ENCODE measurements around the gene SCNM1. TPM values are rescaled to one million over a fixed set of nuclear protein-coding genes. Genes with fewer than 3 reads are reported as not detected.
"Not testable (repeated sequence)": the region's sequence is repeated elsewhere in the genome, so short reads cannot be mapped to it uniquely, and the experiment has no call there.

Gene SCNM1
- total and polyA plus RNA-seq, 4 donors: 27.3 to 58.4 (median 36.5) TPM

- Histone ChIP-seq H3K36me3 (ENCODE audit: control insufficient read depth in 1 of 2, insufficient read depth in 2 of 2, low read length in 1 of 2) (peaks cover 8 to 10% of the 10 kb centered on the region in 2 donors), H3K9me3 (ENCODE audit: control insufficient read depth, low read length) (no peaks in the 10 kb centered on the region), H3K27me3 (ENCODE audit: control insufficient read depth in 1 of 2, insufficient read depth in 2 of 2, low read length in 1 of 2) (no peaks in the 10 kb centered on the region), H3K4me1 (ENCODE audit: control insufficient read depth in 1 of 2, insufficient read depth in 2 of 2, low read length in 2 of 2) (no peaks in the 10 kb centered on the region), H3K4me3 (ENCODE audit: low read length in 2 of 2) (no peak within 1 kb of the TSS), H3K27ac (ENCODE audit: low read depth in 1 of 2, low read length in 2 of 2) (no peak within 1 kb of the TSS)
- ATAC-seq (ENCODE audit: low FRiP score) (peak; percentile 12), DNase-seq (peak in 1 of 2 donors; percentile 40)
- 51 to 52% methylated on average over 4 of the region's 4 CpGs for WGBS, 2 donors
- intact Hi-C loops (cut with DNase I): no loop called here
These were observed 9.9 kb downstream of the SCNM1 start, which contains the start of gene TMOD4 for GRCh38 chr1:151175863-151176262. Gene TMOD4 (minus strand): TSS chr1:151175981. CDS start chr1:151174875, 1,106 bp downstream.

DNA sequence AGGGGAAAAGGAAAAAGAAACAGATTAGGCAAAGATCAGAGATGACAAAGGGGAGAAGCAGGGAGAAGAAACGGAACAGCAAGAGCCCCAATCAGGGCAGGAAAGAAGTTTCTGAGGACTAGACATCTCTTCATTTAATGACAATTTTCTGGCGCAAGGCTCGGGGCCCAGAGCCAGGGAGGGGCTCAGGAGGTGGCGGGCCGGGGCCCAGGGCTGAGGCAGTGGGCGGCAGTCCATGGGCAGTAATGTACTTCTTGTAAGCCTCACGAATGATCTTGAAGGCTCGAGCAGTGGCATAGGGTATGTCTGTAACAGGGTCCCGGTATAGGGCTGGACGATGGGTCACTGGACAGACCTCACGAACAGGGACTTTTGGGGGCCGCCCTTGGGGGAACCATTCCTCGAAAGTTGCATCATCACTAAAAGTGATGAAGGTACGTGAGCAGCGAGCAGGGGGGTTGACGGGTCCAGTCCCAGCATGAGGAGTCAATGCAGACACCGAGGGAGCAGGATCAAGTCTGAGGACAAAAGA lies 10.6 kb downstream of the SCNM1 start:
- DNase-seq: peak in 1 of 2 donors; percentile 60
- H3K27ac ChIP-seq (ENCODE audit: low read depth in 1 of 2, low read length in 2 of 2): no peak overlapping the region
- intact Hi-C loops (cut with DNase I): no loop called here
- no peak for ATAC-seq (ENCODE audit: low FRiP score)
- no peaks in the 10 kb centered on the region for H3K4me1 ChIP-seq (ENCODE audit: control insufficient read depth in 1 of 2, insufficient read depth in 2 of 2, low read length in 2 of 2)
- H3K4me3 ChIP-seq (ENCODE audit: low read length in 2 of 2): no peak overlapping the region
- no peaks in the 10 kb centered on the region for H3K27me3 ChIP-seq (ENCODE audit: control insufficient read depth in 1 of 2, insufficient read depth in 2 of 2, low read length in 1 of 2)
- H3K36me3 ChIP-seq (ENCODE audit: control insufficient read depth in 1 of 2, insufficient read depth in 2 of 2, low read length in 1 of 2): peaks cover 12% of the 10 kb centered on the region in 2 donors
- 89 to 92% methylated on average over 17 of the region's 17 CpGs for WGBS, 2 donors
- H3K9me3 ChIP-seq (ENCODE audit: control insufficient read depth, low read length): no peaks in the 10 kb centered on the region

GRCh38 chr1:151184211-151184610 lies 18.3 kb downstream of the SCNM1 start:
- ATAC-seq (ENCODE audit: low FRiP score) (no peak), DNase-seq (peak in 1 of 2 donors; percentile 59)
- WGBS, 2 donors: 90% methylated on average over 10 of the region's 10 CpGs
- Histone ChIP-seq H3K27ac (ENCODE audit: low read depth in 1 of 2, low read length in 2 of 2) (no peak overlapping the region), H3K27me3 (ENCODE audit: control insufficient read depth in 1 of 2, insufficient read depth in 2 of 2, low read length in 1 of 2) (no peaks in the 10 kb centered on the region), H3K9me3 (ENCODE audit: control insufficient read depth, low read length) (no peaks in the 10 kb centered on the region), H3K4me3 (ENCODE audit: low read length in 2 of 2) (no peak overlapping the region), H3K36me3 (ENCODE audit: control insufficient read depth in 1 of 2, insufficient read depth in 2 of 2, low read length in 1 of 2) (peaks cover 7 to 16% of the 10 kb centered on the region in 2 donors), H3K4me1 (ENCODE audit: control insufficient read depth in 1 of 2, insufficient read depth in 2 of 2, low read length in 2 of 2) (no peaks in the 10 kb centered on the region)
- intact Hi-C loops (cut with DNase I): no loop called here

DNA sequence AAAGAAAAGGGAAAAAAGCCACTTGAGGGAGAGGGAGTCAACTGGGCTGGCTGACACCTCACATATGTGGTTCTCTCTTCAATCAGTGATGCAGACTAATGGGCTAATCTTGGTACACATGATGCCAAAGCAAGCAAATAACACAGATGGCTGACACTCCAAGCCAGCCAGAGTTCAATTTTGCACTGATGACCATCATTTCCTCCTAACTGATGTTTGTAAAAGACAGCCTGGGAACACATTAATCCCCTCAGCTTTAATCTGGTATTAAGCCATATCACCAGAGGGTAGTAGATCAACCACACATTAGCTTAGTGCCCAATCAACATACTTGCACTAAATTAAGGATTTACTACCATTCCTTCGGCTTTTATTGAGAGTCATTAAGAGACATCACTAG lies 21.3 kb downstream of the SCNM1 start:
- peaks cover 0 to 8% of the 10 kb centered on the region in 2 donors for H3K36me3 ChIP-seq (ENCODE audit: control insufficient read depth in 1 of 2, insufficient read depth in 2 of 2, low read length in 1 of 2)
- H3K27ac ChIP-seq (ENCODE audit: low read depth in 1 of 2, low read length in 2 of 2): no peak overlapping the region
- H3K27me3 ChIP-seq (ENCODE audit: control insufficient read depth in 1 of 2, insufficient read depth in 2 of 2, low read length in 1 of 2): no peaks in the 10 kb centered on the region
- H3K9me3 ChIP-seq (ENCODE audit: control insufficient read depth, low read length): no peaks in the 10 kb centered on the region
- 78 to 91% methylated on average over 1 of the region's 1 CpG for WGBS, 2 donors
- H3K4me1 ChIP-seq (ENCODE audit: control insufficient read depth in 1 of 2, insufficient read depth in 2 of 2, low read length in 2 of 2): no peaks in the 10 kb centered on the region
- no peak for ATAC-seq (ENCODE audit: low FRiP score)
- H3K4me3 ChIP-seq (ENCODE audit: low read length in 2 of 2): no peak overlapping the region
- intact Hi-C loops (cut with DNase I): no loop called here
- DNase-seq: no peak

GRCh38 chr1:151188667-151189066 lies 22.7 kb downstream of the SCNM1 start:
- H3K27ac ChIP-seq (ENCODE audit: low read depth in 1 of 2, low read length in 2 of 2); intact Hi-C loops (cut with DNase I); H3K4me3 ChIP-seq (ENCODE audit: low read length in 2 of 2); ATAC-seq (ENCODE audit: low FRiP score); H3K36me3 ChIP-seq (ENCODE audit: control insufficient read depth in 1 of 2, insufficient read depth in 2 of 2, low read length in 1 of 2); H3K27me3 ChIP-seq (ENCODE audit: control insufficient read depth in 1 of 2, insufficient read depth in 2 of 2, low read length in 1 of 2); H3K4me1 ChIP-seq (ENCODE audit: control insufficient read depth in 1 of 2, insufficient read depth in 2 of 2, low read length in 2 of 2); H3K9me3 ChIP-seq (ENCODE audit: control insufficient read depth, low read length): not testable (repeated sequence)
- peak in 1 of 2 donors; percentile 20 for DNase-seq
- WGBS, 2 donors: 75 to 77% methylated on average over 8 of the region's 8 CpGs

GRCh38 chr1:151189637-151190445 lies 23.9 kb downstream of the SCNM1 start, which contains the start of gene VPS72:
Gene VPS72 (minus strand): TSS chr1:151190197. CDS start chr1:151190121, 76 bp downstream.
- DNase-seq (peak; percentile 90 to 94), ATAC-seq (ENCODE audit: low FRiP score) (peak; percentile 96)
- peak within 1 kb of the TSS; percentile 50 to 70 for H3K4me3 ChIP-seq (ENCODE audit: low read length in 2 of 2)
- WGBS, 2 donors: 0% methylated on average over 42 of the region's 42 CpGs
- H3K27me3 ChIP-seq (ENCODE audit: control insufficient read depth in 1 of 2, insufficient read depth in 2 of 2, low read length in 1 of 2): no peaks in the 10 kb centered on the region
- peak within 1 kb of the TSS in 1 of 2 donors; percentile 55 for H3K27ac ChIP-seq (ENCODE audit: low read depth in 1 of 2, low read length in 2 of 2)
- intact Hi-C loops (cut with DNase I): loop anchor here in 1 of 2 donors (10.0 kb wide), 1 partner anchor 155 kb away; the partner anchor contains the start of gene RFX5
- no peaks in the 10 kb centered on the region for H3K36me3 ChIP-seq (ENCODE audit: control insufficient read depth in 1 of 2, insufficient read depth in 2 of 2, low read length in 1 of 2)
- H3K4me1 ChIP-seq (ENCODE audit: control insufficient read depth in 1 of 2, insufficient read depth in 2 of 2, low read length in 2 of 2): no peaks in the 10 kb centered on the region
- H3K9me3 ChIP-seq (ENCODE audit: control insufficient read depth, low read length): no peaks in the 10 kb centered on the region

DNA sequence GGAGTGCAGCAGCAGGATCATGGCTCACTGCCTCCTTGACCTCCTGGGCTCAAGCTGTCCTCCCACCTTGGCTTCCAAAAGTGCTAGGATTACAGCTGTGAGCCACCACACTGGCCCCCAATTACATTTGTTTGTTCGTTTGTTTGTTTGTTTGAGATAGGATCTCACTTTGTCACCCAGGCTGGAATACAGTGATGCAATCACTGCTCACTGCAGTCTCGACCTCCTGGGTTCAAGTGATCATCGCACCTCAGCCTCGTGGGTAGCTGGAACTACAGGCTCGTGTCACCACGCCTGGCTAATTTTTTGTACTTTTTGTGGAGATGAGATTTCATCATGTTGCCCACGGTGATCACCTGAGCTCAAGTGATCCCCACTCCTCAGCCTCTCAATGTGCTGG lies 26.1 kb downstream of the SCNM1 start:
- H3K9me3 ChIP-seq (ENCODE audit: control insufficient read depth, low read length): no peaks in the 10 kb centered on the region
- H3K4me1 ChIP-seq (ENCODE audit: control insufficient read depth in 1 of 2, insufficient read depth in 2 of 2, low read length in 2 of 2): no peaks in the 10 kb centered on the region
- intact Hi-C loops (cut with DNase I): loop anchor here in 1 of 2 donors (10.0 kb wide), 1 partner anchor 153 kb away; the partner anchor contains the start of gene RFX5
- H3K36me3 ChIP-seq (ENCODE audit: control insufficient read depth in 1 of 2, insufficient read depth in 2 of 2, low read length in 1 of 2): no peaks in the 10 kb centered on the region
- ATAC-seq (ENCODE audit: low FRiP score): no peak
- no peak overlapping the region for H3K27ac ChIP-seq (ENCODE audit: low read depth in 1 of 2, low read length in 2 of 2)
- no peaks in the 10 kb centered on the region for H3K27me3 ChIP-seq (ENCODE audit: control insufficient read depth in 1 of 2, insufficient read depth in 2 of 2, low read length in 1 of 2)
- 81 to 82% methylated on average over 7 of the region's 7 CpGs for WGBS, 2 donors
- DNase-seq: no peak
- H3K4me3 ChIP-seq (ENCODE audit: low read length in 2 of 2): no peak overlapping the region

- WGBS, 2 donors: 77 to 84% methylated on average over 6 of the region's 6 CpGs
- ATAC-seq (ENCODE audit: low FRiP score) (no peak), DNase-seq (peak in 1 of 2 donors; percentile 39)
- Histone ChIP-seq H3K4me1 (ENCODE audit: control insufficient read depth in 1 of 2, insufficient read depth in 2 of 2, low read length in 2 of 2) (no peaks in the 10 kb centered on the region), H3K36me3 (ENCODE audit: control insufficient read depth in 1 of 2, insufficient read depth in 2 of 2, low read length in 1 of 2) (no peaks in the 10 kb centered on the region), H3K27ac (ENCODE audit: low read depth in 1 of 2, low read length in 2 of 2) (no peak overlapping the region), H3K27me3 (ENCODE audit: control insufficient read depth in 1 of 2, insufficient read depth in 2 of 2, low read length in 1 of 2) (no peaks in the 10 kb centered on the region), H3K4me3 (ENCODE audit: low read length in 2 of 2) (no peak overlapping the region), H3K9me3 (ENCODE audit: control insufficient read depth, low read length) (no peaks in the 10 kb centered on the region)
- intact Hi-C loops (cut with DNase I): loop anchor here in 1 of 2 donors (10.0 kb wide), 1 partner anchor 151 kb away; the partner anchor contains the start of gene RFX5
These were observed 27.4 kb downstream of the SCNM1 start for GRCh38 chr1:151193304-151193703.
